ENCODE data around the gene ST7L.

- TF ChIP-seq CTCF (IDR thresholded peaks at IDR 0.05; ENCODE audit: poor library complexity) (peak; percentile 79), EZH2 (IDR thresholded peaks at IDR 0.05; ENCODE audit: borderline replicate concordance) (no peak)
These were observed 116.9 kb downstream of the ST7L start for GRCh38 chr1:112501810-112502641.
